BLaER1 treated with 17β-estradiol and CSF1 and Interleukin-3, amounts not matched to agents 10 nM and 100 nM (cell line): ENCODE results near the gene ADAM15.
A peak's percentile ranks its signal among the peaks of the same experiment; 100 is the strongest.

Experiments used
- H3K27ac ChIP-seq, 11 experiments: shearing (Covaris generic); formaldehyde crosslinking; 2 replicates each; pipeline ENCODE4 v1.8.1; 2022
- H3K27me3 ChIP-seq, 11 experiments: shearing (Covaris generic); formaldehyde crosslinking; 2 replicates each; pipeline ENCODE4 v1.8.1; 2022
- H3K36me3 ChIP-seq, 11 experiments: shearing (Covaris generic); formaldehyde crosslinking; 2 replicates each; pipeline ENCODE4 v1.8.1; 2022
- H3K4me1 ChIP-seq, 10 experiments: shearing (Covaris generic); formaldehyde crosslinking; 2 replicates each; pipeline ENCODE4 v1.8.1; 2022
- H3K4me2 ChIP-seq, 11 experiments: shearing (Covaris generic); formaldehyde crosslinking; 2 replicates each; pipeline ENCODE4 v1.8.1; 2022
- H3K4me3 ChIP-seq, 10 experiments: shearing (Covaris generic); formaldehyde crosslinking; 2 replicates each; pipeline ENCODE4 v1.8.1; 2022
- H3K9ac ChIP-seq, 11 experiments: shearing (Covaris generic); formaldehyde crosslinking; 2 replicates each; pipeline ENCODE4 v1.8.1; 2022
- H3K9me3 ChIP-seq, 11 experiments: shearing (Covaris generic); formaldehyde crosslinking; replicated peaks in 1 of 11; 2 replicates each; pipeline ENCODE4 v1.8.1; 2022
- H4K20me1 ChIP-seq, 11 experiments: shearing (Covaris generic); formaldehyde crosslinking; 2 replicates each; pipeline ENCODE4 v1.8.1; 2022
- Cebpa-rat ChIP-seq, 11 experiments: shearing (Covaris generic); IDR thresholded peaks; 2 replicates each; pipeline ENCODE4 v1.8.1; 2022

ADAM15 gene

DNA sequence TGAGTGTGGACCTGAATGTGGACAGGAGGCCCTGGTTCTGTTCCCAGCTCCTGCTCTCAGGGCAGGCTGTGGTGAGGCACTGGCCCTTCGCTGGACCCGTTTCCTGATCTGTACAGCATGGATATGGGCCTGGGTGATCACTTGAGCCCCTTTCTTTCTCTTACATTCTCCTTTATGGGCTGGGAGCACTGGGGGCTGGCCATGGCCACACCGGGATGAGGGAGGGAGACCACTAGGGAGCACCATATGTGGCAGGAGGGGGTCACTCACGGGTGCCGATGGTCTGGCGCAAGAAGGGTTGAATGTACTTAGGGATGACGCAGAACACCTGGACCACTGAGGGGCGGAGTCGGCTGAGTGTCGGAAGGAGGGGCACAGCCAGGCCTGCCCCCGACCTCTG, 20.2 kb upstream of the ADAM15 start:
- no peaks in the 10 kb centered on the region for H4K20me1 ChIP-seq
- H3K4me3 ChIP-seq = no peak overlapping the region
- no peaks in the 10 kb centered on the region for H3K36me3 ChIP-seq
- no peaks in the 10 kb centered on the region for H3K27me3 ChIP-seq
- no peak overlapping the region for H3K9ac ChIP-seq
- H3K4me1 ChIP-seq = peaks cover 0 to 16% (median 6%) of the 10 kb centered on the region in 10 experiments; a peak in 11 of 20 replicates
- H3K9me3 ChIP-seq = no peaks in the 10 kb centered on the region
- no peak overlapping the region for H3K27ac ChIP-seq
- no peak overlapping the region for H3K4me2 ChIP-seq
- TF ChIP-seq Cebpa-rat (IDR thresholded peaks at IDR 0.05) = no peak

GRCh38 chr1:155032886-155033285, 18.2 kb upstream of the ADAM15 start:
- Histone ChIP-seq H3K9ac (no peak overlapping the region), H3K4me3 (no peak overlapping the region), H3K4me2 (no peak overlapping the region), H3K36me3 (no peaks in the 10 kb centered on the region), H3K27me3 (no peaks in the 10 kb centered on the region), H4K20me1 (no peaks in the 10 kb centered on the region), H3K27ac (no peak overlapping the region), H3K4me1 (peaks cover 0 to 34% (median 14%) of the 10 kb centered on the region in 10 experiments; a peak in 14 of 20 replicates), H3K9me3 (no peaks in the 10 kb centered on the region)
- no peak for TF ChIP-seq Cebpa-rat (IDR thresholded peaks at IDR 0.05)

GRCh38 chr1:155033524-155033923, 17.6 kb upstream of the ADAM15 start, which contains the start of the genes DCST1 and DCST2:
Gene DCST1, plus strand, starts transcription at chr1:155033824. Its CDS starts 213 bp downstream, at chr1:155034037.
Gene DCST2, minus strand, starts transcription at chr1:155033781. Its CDS starts 80 bp downstream, at chr1:155033701.
- H3K4me3 ChIP-seq = no peak within 1 kb of the TSS
- no peak within 1 kb of the TSS for H3K27ac ChIP-seq
- no peak for TF ChIP-seq Cebpa-rat (IDR thresholded peaks at IDR 0.05)
- H3K4me2 ChIP-seq = no peak within 1 kb of the TSS; a peak in 1 of 22 replicates
- no peaks in the 10 kb centered on the region for H3K9me3 ChIP-seq
- no peak within 1 kb of the TSS for H3K9ac ChIP-seq
- no peaks in the 10 kb centered on the region for H3K27me3 ChIP-seq
- H3K4me1 ChIP-seq = peaks cover 3 to 32% (median 18%) of the 10 kb centered on the region in 10 experiments
- no peaks in the 10 kb centered on the region for H3K36me3 ChIP-seq
- H4K20me1 ChIP-seq = no peaks in the 10 kb centered on the region

GRCh38 chr1:155034318-155035208, 16.6 kb upstream of the ADAM15 start:
- Histone ChIP-seq H3K27ac (no peak overlapping the region), H3K4me2 (no peak overlapping the region; a peak in 1 of 22 replicates), H3K36me3 (no peaks in the 10 kb centered on the region), H3K9ac (no peak overlapping the region), H4K20me1 (no peaks in the 10 kb centered on the region), H3K9me3 (no peaks in the 10 kb centered on the region), H3K27me3 (no peaks in the 10 kb centered on the region), H3K4me3 (no peak overlapping the region), H3K4me1 (peaks cover 13 to 36% (median 26%) of the 10 kb centered on the region in 10 experiments)
- no peak for TF ChIP-seq Cebpa-rat (IDR thresholded peaks at IDR 0.05)

- Histone ChIP-seq H3K4me1 (peaks cover 16 to 38% (median 29%) of the 10 kb centered on the region in 10 experiments), H3K9ac (no peak overlapping the region), H3K27ac (no peak overlapping the region), H3K4me2 (peak overlapping the region in 5 of 11 experiments; percentile 37 to 79 (median 76); a peak in 9 of 22 replicates), H3K27me3 (no peaks in the 10 kb centered on the region), H3K9me3 (no peaks in the 10 kb centered on the region), H3K4me3 (no peak overlapping the region), H4K20me1 (no peaks in the 10 kb centered on the region), H3K36me3 (no peaks in the 10 kb centered on the region)
- TF ChIP-seq Cebpa-rat (IDR thresholded peaks at IDR 0.05) = no peak
Observed at GRCh38 chr1:155035936-155036335, 15.2 kb upstream of the ADAM15 start.

GRCh38 chr1:155037043-155037442, 14.1 kb upstream of the ADAM15 start:
- no peaks in the 10 kb centered on the region for H4K20me1 ChIP-seq
- peaks cover 27 to 42% (median 36%) of the 10 kb centered on the region in 10 experiments for H3K4me1 ChIP-seq
- no peak overlapping the region for H3K9ac ChIP-seq
- no peak overlapping the region for H3K4me3 ChIP-seq
- H3K36me3 ChIP-seq = no peaks in the 10 kb centered on the region
- no peaks in the 10 kb centered on the region for H3K27me3 ChIP-seq
- TF ChIP-seq Cebpa-rat (IDR thresholded peaks at IDR 0.05) = no peak
- peak overlapping the region in 6 of 11 experiments; percentile 15 to 79 (median 57); a peak in 10 of 22 replicates for H3K4me2 ChIP-seq
- H3K27ac ChIP-seq = no peak overlapping the region
- no peaks in the 10 kb centered on the region for H3K9me3 ChIP-seq

DNA sequence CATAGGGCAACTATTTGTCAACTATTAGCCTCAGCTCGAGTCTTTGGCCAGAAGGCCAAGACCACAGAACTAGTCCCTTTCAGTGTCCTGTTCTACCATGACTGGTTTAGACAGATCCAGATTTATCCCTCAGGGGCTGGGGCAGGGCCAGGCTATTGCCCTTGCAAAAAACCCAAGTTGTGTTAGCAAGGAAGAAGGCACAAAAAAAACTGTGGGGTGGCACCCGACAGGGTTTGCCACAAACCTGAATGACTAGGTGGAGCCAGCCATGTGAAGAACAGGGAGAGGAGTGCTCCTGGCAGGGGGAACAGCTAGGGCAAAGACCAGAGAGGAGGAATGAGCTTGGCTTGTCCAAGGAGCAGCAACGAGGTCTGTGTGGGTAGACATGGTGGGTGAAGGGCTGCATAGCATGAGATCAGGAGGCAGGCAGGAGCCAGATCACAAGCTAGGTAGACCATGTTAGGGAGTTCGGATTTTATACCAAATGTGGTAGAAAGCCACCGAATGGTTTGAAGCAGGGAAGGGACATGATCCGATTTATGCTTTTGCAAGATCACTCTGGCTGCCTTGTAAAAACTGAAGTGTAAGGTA, 13.2 kb upstream of the ADAM15 start:
- Histone ChIP-seq H3K27me3 (no peaks in the 10 kb centered on the region), H3K27ac (no peak overlapping the region), H4K20me1 (no peaks in the 10 kb centered on the region), H3K4me2 (peak overlapping the region in 4 of 11 experiments; percentile 51 to 78 (median 73); a peak in 6 of 22 replicates), H3K9ac (no peak overlapping the region), H3K36me3 (no peaks in the 10 kb centered on the region), H3K4me3 (no peak overlapping the region), H3K9me3 (no peaks in the 10 kb centered on the region), H3K4me1 (peaks cover 33 to 51% (median 41%) of the 10 kb centered on the region in 10 experiments)
- no peak for TF ChIP-seq Cebpa-rat (IDR thresholded peaks at IDR 0.05)

- Histone ChIP-seq H3K9me3 (no peaks in the 10 kb centered on the region), H3K27ac (no peak overlapping the region), H3K36me3 (no peaks in the 10 kb centered on the region), H3K4me1 (peaks cover 33 to 59% (median 50%) of the 10 kb centered on the region in 10 experiments), H3K4me2 (peak overlapping the region; percentile 51 to 78 (median 73)), H4K20me1 (no peaks in the 10 kb centered on the region), H3K9ac (0 out of 22 replicates have a peak overlapping the region, but pooled peaks of 1 of the 11 experiments have one; percentile 17), H3K4me3 (no peak overlapping the region), H3K27me3 (no peaks in the 10 kb centered on the region; a peak in 1 of 22 replicates)
- no peak for TF ChIP-seq Cebpa-rat (IDR thresholded peaks at IDR 0.05)
Observed at GRCh38 chr1:155038602-155039307, 12.4 kb upstream of the ADAM15 start.

DNA sequence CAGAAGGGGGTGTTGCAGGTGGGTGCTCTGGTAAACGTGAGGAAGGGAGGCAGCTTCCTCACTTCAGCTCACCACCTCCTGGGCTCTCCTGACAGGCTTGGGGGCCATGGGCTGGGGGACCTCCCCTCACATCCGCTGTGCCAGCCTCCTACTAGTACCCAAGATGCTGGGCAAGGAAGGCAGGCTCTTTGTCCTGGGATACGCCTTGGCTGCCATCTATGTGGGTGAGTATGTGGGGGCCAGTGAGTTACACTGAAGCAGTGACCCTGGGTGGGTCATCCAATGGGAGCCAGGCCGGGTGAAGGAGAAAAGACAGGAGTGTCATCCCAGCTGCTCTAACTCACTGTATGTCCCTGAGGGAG, 11.8 kb upstream of the ADAM15 start:
- TF ChIP-seq Cebpa-rat (IDR thresholded peaks at IDR 0.05) = no peak
- Histone ChIP-seq H4K20me1 (no peaks in the 10 kb centered on the region), H3K9ac (0 out of 22 replicates have a peak overlapping the region, but pooled peaks of 1 of the 11 experiments have one; percentile 17), H3K4me3 (no peak overlapping the region), H3K27ac (no peak overlapping the region), H3K4me1 (peaks cover 33 to 64% (median 55%) of the 10 kb centered on the region in 10 experiments), H3K27me3 (no peaks in the 10 kb centered on the region; a peak in 1 of 22 replicates), H3K9me3 (no peaks in the 10 kb centered on the region), H3K4me2 (peak overlapping the region; percentile 51 to 78 (median 73)), H3K36me3 (no peaks in the 10 kb centered on the region)
